HCT116 (cell line): ENCODE measurements around the gene ATXN1.

Source experiments
- CEBPB ChIP-seq: IDR thresholded peaks from 2 replicates; pipeline ENCODE4 v1.6.1; 2012; ENCODE audit warnings: low read depth
- EGR1 ChIP-seq: IDR thresholded peaks from 2 replicates; pipeline ENCODE4 v1.6.1; 2012; ENCODE audit warnings: low read depth
- ELF1 ChIP-seq: IDR thresholded peaks from 2 replicates; pipeline ENCODE4 v1.6.1; 2012; ENCODE audit warnings: low read depth, borderline replicate concordance
- POLR2AphosphoS5 ChIP-seq: IDR thresholded peaks from 2 replicates; pipeline ENCODE4 v1.6.1; 2011; ENCODE audit warnings: mild to moderate bottlenecking, low read depth, low read length, moderate library complexity
- ZNF274 ChIP-seq: fragments of 200-500 bp; sonication (Bioruptor generic); IDR thresholded peaks from 2 replicates; pipeline ENCODE4 v1.6.1; 2014; ENCODE audit warnings: mild to moderate bottlenecking, low read depth, low read length, inconsistent platforms
- TF ChIP-seq, protein P1 (sequence below), 3 experiments: fragments of 200-600 bp in 1 of 3; sonication (generic) in 1 of 3; IDR thresholded peaks in 2 of 3; conservative IDR thresholded peaks in 1 of 3; 2 replicates each; pipeline ENCODE4 v1.5.1; 2012 to 2017; ENCODE audit warnings: low read depth in 2 of 3, low read length in 2 of 3, antibody characterized with exemption in 1 of 3, borderline replicate concordance in 1 of 3, control low read depth in 1 of 3, mild to moderate bottlenecking in 1 of 3, mixed read lengths in 1 of 3, mixed run types in 1 of 3, moderate library complexity in 1 of 3; ENCODE audit not compliant: insufficient read depth in 1 of 3
- TF ChIP-seq, protein P2 (sequence below): IDR thresholded peaks from 2 replicates; pipeline ENCODE4 v1.6.1; 2012

GRCh38 chr6:16291739-16292138 is 469.5 kb downstream of the ATXN1 start:
- TF ChIP-seq, protein P1, sequence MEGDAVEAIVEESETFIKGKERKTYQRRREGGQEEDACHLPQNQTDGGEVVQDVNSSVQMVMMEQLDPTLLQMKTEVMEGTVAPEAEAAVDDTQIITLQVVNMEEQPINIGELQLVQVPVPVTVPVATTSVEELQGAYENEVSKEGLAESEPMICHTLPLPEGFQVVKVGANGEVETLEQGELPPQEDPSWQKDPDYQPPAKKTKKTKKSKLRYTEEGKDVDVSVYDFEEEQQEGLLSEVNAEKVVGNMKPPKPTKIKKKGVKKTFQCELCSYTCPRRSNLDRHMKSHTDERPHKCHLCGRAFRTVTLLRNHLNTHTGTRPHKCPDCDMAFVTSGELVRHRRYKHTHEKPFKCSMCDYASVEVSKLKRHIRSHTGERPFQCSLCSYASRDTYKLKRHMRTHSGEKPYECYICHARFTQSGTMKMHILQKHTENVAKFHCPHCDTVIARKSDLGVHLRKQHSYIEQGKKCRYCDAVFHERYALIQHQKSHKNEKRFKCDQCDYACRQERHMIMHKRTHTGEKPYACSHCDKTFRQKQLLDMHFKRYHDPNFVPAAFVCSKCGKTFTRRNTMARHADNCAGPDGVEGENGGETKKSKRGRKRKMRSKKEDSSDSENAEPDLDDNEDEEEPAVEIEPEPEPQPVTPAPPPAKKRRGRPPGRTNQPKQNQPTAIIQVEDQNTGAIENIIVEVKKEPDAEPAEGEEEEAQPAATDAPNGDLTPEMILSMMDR (IDR thresholded peaks at IDR 0.05 in 2 of 3, conservative IDR thresholded peaks at IDR 0.05 in 1 of 3; ENCODE audit: borderline replicate concordance in 1 of 3, insufficient read depth in 1 of 3, low read depth in 2 of 3, low read length in 2 of 3): no peak
- no peak for TF ChIP-seq POLR2AphosphoS5
- TF ChIP-seq ZNF274: no peak
- TF ChIP-seq EGR1: no peak
- TF ChIP-seq CEBPB: no peak
- TF ChIP-seq, protein P2, sequence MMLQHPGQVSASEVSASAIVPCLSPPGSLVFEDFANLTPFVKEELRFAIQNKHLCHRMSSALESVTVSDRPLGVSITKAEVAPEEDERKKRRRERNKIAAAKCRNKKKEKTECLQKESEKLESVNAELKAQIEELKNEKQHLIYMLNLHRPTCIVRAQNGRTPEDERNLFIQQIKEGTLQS: no peak
- no peak for TF ChIP-seq ELF1
